AML-193 (cell line): ENCODE results near the gene RNF224.

Source experiments
- DNase-seq, 2 experiments: peaks; one replicate each; lab custom pipeline; 2025; lab: John Stamatoyannopoulos, UW

RNF224 gene

GRCh38 chr9:137192448-137192780 is 34.9 kb upstream of the RNF224 start:
- no peak for DNase-seq

- no peak for DNase-seq
These were observed 34.4 kb upstream of the RNF224 start for GRCh38 chr9:137192859-137193258.

- no peak for DNase-seq
These were observed 33.5 kb upstream of the RNF224 start for GRCh38 chr9:137193771-137194170.

- no peak for DNase-seq
These were observed 32.9 kb upstream of the RNF224 start for GRCh38 chr9:137194388-137194787.

- no peak for DNase-seq
These were observed 32.4 kb upstream of the RNF224 start for GRCh38 chr9:137194909-137195308.

- DNase-seq = no peak
These were observed 31.6 kb upstream of the RNF224 start for GRCh38 chr9:137195525-137196220.

- DNase-seq = no peak
These were observed 29.0 kb upstream of the RNF224 start for GRCh38 chr9:137198051-137198901.

- no peak for DNase-seq
These were observed 28.4 kb upstream of the RNF224 start for GRCh38 chr9:137198902-137199283.

GRCh38 chr9:137199411-137200121 is 27.7 kb upstream of the RNF224 start:
- no peak for DNase-seq

- DNase-seq = peak; percentile 96 to 97
These were observed 26.7 kb upstream of the RNF224 start, which contains the start of gene TPRN for GRCh38 chr9:137200311-137201204. Gene TPRN, minus strand, starts transcription at chr9:137200741. Its CDS starts 30 bp downstream, at chr9:137200711.

- no peak for DNase-seq
These were observed 26.0 kb upstream of the RNF224 start for GRCh38 chr9:137201205-137201868.

- DNase-seq = no peak
These were observed 24.3 kb upstream of the RNF224 start for GRCh38 chr9:137202966-137203365.

GRCh38 chr9:137204731-137205125 is 22.6 kb upstream of the RNF224 start:
- DNase-seq = no peak

GRCh38 chr9:137205126-137206069 is 21.9 kb upstream of the RNF224 start, which contains the start of the genes NDOR1 and TMEM203:
Gene NDOR1, plus strand, starts transcription at chr9:137205700. Its CDS starts 78 bp downstream, at chr9:137205778.
Gene TMEM203, minus strand, starts transcription at chr9:137205648. Its CDS starts 234 bp downstream, at chr9:137205414.
- DNase-seq = peak; percentile 64 to 71

- no peak for DNase-seq
These were observed 20.7 kb upstream of the RNF224 start for GRCh38 chr9:137206602-137207001.

- DNase-seq = no peak
These were observed 15.8 kb upstream of the RNF224 start for GRCh38 chr9:137211532-137211931.

- DNase-seq = no peak
These were observed 14.8 kb upstream of the RNF224 start for GRCh38 chr9:137212520-137212919.

- no peak for DNase-seq
These were observed 13.9 kb upstream of the RNF224 start for GRCh38 chr9:137213160-137214060.

GRCh38 chr9:137214620-137215019 is 12.7 kb upstream of the RNF224 start:
- no peak for DNase-seq
